ENCODE data around the gene CNOT11.
A peak's percentile ranks its signal among the peaks of the same experiment; 100 is the strongest.

The CNOT11 gene

GRCh38 chr2:101272045-101272784 is 19.5 kb downstream of the CNOT11 start:
- no peak for DNase-seq (ENCODE audit: low read depth)
- H3K4me3 ChIP-seq (ENCODE audit: low read depth, low read length): no peak overlapping the region
- TF ChIP-seq, protein P1, sequence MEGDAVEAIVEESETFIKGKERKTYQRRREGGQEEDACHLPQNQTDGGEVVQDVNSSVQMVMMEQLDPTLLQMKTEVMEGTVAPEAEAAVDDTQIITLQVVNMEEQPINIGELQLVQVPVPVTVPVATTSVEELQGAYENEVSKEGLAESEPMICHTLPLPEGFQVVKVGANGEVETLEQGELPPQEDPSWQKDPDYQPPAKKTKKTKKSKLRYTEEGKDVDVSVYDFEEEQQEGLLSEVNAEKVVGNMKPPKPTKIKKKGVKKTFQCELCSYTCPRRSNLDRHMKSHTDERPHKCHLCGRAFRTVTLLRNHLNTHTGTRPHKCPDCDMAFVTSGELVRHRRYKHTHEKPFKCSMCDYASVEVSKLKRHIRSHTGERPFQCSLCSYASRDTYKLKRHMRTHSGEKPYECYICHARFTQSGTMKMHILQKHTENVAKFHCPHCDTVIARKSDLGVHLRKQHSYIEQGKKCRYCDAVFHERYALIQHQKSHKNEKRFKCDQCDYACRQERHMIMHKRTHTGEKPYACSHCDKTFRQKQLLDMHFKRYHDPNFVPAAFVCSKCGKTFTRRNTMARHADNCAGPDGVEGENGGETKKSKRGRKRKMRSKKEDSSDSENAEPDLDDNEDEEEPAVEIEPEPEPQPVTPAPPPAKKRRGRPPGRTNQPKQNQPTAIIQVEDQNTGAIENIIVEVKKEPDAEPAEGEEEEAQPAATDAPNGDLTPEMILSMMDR (conservative IDR thresholded peaks at IDR 0.05; ENCODE audit: low read depth, low read length): no peak

DNA sequence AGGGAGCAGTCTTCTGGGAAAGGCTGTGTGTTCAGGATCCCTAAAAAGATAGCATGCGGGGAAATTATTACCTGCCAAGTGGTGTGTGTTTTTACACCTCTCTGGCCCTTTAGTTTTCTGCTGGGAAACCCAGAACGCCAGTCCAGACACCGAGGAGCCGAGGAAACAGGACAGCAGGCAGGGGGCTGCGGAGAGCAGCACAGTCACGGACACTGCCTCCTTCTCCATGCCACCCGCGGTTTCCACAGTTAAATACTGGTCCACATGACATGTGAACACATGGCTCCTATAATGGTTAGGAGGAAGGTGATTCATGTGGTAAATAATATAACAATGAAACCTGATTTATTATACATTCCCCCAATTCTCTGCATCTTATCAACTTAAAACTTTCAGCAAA is 20.4 kb downstream of the CNOT11 start:
- TF ChIP-seq, protein P1 (conservative IDR thresholded peaks at IDR 0.05; ENCODE audit: low read depth, low read length): no peak
- DNase-seq (ENCODE audit: low read depth): no peak
- H3K4me3 ChIP-seq (ENCODE audit: low read depth, low read length): no peak overlapping the region

- TF ChIP-seq, protein P1 (conservative IDR thresholded peaks at IDR 0.05; ENCODE audit: low read depth, low read length): no peak
- no peak overlapping the region for H3K4me3 ChIP-seq (ENCODE audit: low read depth, low read length)
- DNase-seq (ENCODE audit: low read depth): no peak
Observed at GRCh38 chr2:101274142-101274541, 21.5 kb downstream of the CNOT11 start.

DNA sequence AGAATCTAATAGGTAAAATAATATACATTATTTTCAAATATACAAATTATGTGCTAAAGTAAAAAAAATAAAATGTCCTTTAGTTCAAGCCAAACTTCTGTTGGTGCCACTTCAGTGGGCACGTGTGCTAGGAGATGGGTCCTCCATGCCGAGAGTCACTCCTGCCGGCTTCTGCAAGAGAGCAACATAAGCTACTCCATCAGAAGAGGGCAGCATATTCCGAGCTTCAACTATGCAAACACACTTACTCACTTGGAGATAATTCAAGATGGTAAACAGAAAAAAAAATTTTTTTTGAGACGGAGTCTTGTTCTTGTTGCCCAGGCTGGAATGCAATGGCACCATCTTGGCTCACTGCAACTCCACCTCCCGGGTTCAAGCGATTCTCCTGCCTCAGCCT is 24.4 kb downstream of the CNOT11 start:
- H3K4me3 ChIP-seq (ENCODE audit: low read depth, low read length): no peak overlapping the region
- peak; percentile 52 for DNase-seq (ENCODE audit: low read depth)
- TF ChIP-seq, protein P1 (conservative IDR thresholded peaks at IDR 0.05; ENCODE audit: low read depth, low read length): peak; percentile 37

DNA sequence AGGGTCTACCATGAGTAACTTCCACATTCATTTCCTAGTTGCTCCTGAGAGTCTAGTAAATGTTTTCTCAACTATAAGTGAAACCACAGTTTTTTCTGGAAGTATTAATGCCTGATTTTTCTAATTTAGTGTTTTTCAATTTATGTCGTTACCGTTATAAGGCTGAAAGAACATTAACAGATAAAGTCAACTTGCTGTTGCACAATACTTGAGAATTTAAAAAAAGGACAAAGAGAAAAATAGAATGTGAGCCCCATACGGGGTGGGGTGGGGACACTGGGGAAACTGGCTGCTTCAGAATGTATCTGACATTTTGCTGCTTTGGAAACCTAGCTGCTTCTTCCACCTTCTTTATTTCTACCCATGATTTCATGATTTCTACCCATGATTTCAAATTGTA is 26.2 kb downstream of the CNOT11 start:
- TF ChIP-seq, protein P1 (conservative IDR thresholded peaks at IDR 0.05; ENCODE audit: low read depth, low read length): no peak
- no peak for DNase-seq (ENCODE audit: low read depth)
- H3K4me3 ChIP-seq (ENCODE audit: low read depth, low read length): no peak overlapping the region

- DNase-seq (ENCODE audit: low read depth): no peak
- H3K4me3 ChIP-seq (ENCODE audit: low read depth, low read length): no peak overlapping the region
- TF ChIP-seq, protein P1 (conservative IDR thresholded peaks at IDR 0.05; ENCODE audit: low read depth, low read length): no peak
Observed at GRCh38 chr2:101281482-101281881, 28.8 kb downstream of the CNOT11 start.

DNA sequence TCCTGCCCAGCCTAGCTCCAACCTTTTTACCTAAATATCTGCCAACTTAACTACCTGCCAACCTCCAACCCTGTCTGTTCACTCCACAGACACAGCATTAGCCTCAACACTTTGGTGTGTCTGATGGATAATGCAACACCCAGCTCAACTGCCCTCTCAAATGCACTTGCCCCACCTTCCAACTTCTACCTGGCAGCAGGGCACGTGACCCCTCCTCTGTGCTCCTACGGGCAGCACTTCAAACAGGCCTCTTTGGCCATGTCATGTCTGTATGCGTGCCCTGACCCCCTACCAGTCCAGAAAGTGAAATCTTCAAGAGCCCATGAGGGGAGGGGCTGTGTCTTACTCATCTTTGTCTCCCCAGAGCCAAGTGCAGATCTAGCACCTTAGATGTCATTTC is 30.3 kb downstream of the CNOT11 start:
- TF ChIP-seq, protein P1 (conservative IDR thresholded peaks at IDR 0.05; ENCODE audit: low read depth, low read length): no peak
- H3K4me3 ChIP-seq (ENCODE audit: low read depth, low read length): no peak overlapping the region
- DNase-seq (ENCODE audit: low read depth): no peak

Measured in choroid plexus epithelial cell (primary cell).